OCI-M2 (cell line): ENCODE results near the gene WDR74.
"Not testable (repeated sequence)": the region's sequence is repeated elsewhere in the genome, so short reads cannot be mapped to it uniquely, and the experiment has no call there.

Experiments used
- DNase-seq: peaks from one replicate; lab custom pipeline; 2025; ENCODE audit not compliant: unreplicated experiment; lab: John Stamatoyannopoulos, UW

Gene WDR74

GRCh38 chr11:62839050-62839945 lies at the start of gene WDR74:
Gene WDR74 (minus strand): TSS chr11:62839590. CDS start chr11:62839570, 20 bp downstream.
- peak; percentile 66 for DNase-seq

- DNase-seq, result no peak
These were observed 49.7 kb upstream of the WDR74 start for GRCh38 chr11:62889126-62889483.

GRCh38 chr11:62888406-62888805 lies 49.0 kb upstream of the WDR74 start:
- no peak for DNase-seq

DNA sequence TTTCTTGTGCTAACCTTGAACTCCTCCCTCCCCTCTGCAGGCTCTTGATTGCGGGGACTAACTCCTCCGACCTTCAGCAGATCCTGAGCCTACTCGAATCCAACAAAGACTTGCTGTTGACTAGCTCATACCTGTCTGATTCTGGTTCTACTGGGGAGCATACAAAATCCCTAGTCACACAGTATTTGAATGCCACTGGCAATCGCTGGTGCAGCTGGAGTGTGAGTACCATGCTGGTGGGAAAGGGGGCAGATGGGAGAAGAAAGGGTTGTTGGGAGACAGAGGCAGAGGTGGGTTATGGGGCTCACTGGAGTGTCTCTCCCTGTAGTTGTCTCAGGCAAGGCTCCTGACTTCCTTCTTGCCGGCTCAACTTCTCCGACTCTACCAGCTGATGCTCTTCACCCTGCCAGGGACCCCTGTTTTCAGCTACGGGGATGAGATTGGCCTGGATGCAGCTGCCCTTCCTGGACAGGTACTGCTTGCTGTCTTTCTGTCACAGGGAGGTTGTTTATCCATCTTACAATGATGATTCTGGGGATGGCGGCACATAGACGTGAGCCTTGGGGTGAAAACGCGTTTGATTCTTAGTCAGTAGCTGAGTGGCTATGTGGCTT lies 45.9 kb upstream of the WDR74 start:
- DNase-seq, result no peak

DNA sequence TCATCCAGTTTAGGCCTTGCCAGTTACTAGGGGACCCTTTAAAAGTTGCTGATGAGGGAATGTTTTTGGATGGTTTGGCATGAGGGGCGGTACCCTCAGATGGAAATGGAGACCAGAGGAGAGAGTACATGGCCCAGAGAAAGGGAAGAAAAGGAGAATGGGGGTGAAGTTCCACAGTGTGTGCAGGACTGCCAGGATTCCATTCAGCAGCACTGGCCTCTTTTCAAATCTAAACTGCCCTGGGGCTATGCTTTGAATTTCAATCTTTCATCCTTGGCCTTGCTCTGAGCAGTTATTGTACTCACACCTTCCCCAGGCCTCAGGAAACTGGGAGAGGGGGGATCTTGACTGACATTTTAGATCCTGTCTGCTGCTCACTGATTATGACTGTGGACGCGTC lies 44.3 kb upstream of the WDR74 start:
- DNase-seq, result no peak

DNA sequence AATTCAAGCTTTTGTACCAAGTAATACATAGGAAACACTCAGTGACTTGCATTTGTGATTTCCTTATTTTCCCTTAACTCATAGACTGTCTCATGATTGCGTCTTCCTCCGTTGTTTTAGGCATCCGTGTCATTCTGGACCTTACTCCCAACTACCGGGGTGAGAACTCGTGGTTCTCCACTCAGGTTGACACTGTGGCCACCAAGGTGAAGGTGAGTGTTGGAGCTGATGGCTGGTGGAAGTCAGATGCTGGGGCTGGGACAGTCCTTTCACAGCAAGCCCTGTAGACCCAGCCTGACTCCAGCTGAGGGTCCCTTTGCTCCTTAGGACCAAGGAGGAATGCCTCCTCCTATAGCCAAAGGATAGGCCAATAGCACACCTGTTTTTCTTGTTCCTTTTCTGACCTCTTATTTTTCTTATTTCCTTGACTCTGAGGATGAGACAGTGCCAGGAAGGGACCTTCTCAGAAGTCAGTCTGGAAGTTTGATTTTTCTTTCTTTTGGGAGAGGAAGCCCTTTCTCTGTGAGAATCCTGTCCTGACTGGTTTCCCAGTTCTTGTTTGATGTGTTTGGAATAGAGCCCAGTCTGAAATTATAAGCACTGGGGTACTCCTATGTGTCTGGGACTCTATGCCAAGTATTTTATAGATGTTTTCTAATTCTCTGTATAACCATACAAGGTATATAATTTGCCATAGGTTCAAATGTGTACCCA lies 43.6 kb upstream of the WDR74 start:
- no peak for DNase-seq

- no peak for DNase-seq
These were observed 43.0 kb upstream of the WDR74 start for GRCh38 chr11:62882431-62882749.

- no peak for DNase-seq
These were observed 42.4 kb upstream of the WDR74 start for GRCh38 chr11:62881579-62882430.

- DNase-seq, result peak; percentile 64
These were observed 41.6 kb upstream of the WDR74 start, which contains the start of gene SLC3A2 for GRCh38 chr11:62880803-62881578. Gene SLC3A2 (plus strand): TSS chr11:62880896. CDS start chr11:62881024, 128 bp downstream.

DNA sequence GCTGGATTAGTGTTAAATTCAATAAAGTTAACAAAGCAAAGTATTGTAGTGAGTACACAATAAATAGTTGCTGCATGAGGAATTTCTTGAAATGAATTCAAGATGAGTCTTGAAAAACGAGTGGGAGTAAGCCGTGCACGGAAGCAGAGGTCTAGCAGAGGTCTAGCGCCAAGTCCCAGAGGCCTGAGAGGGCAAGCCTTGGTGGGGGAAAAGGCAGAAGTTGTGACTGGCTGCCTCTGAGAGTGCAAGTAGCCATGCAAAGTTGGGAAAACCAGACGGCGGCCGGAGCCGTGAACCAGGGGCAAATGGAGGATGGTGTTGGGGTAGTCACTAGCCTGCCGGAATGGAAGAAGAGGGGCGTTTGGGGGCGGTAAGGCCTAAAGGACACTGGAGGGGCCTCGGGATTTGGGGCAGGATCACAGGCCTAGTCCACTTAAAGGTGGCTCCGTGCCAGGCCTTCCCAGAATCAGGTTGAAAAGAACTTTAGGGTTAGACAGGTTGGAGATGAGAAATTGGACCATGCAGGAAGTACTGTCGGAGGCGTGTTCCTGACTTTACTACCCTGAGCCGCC lies 40.9 kb upstream of the WDR74 start:
- DNase-seq, result no peak

- no peak for DNase-seq
These were observed 40.0 kb upstream of the WDR74 start for GRCh38 chr11:62879235-62879978.

DNA sequence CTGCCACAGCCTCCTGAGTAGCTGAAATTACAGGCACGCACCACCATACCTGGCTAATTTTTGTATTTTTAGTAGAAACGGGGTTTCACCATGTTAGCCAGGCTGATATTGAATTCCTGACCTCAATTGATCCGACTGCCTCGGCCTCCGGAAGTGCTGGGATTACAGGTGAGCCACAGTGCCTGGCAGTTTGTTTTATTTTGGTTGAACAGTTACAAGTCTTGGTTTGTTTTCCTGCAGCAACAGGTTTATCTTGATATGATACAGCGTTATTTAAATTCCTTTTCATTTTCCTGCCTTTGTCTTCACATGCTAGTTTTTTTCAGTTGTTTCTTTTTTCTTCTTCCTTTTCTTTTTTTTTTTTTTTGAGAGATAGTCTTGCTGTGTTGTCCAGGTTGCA lies 37.3 kb upstream of the WDR74 start:
- no peak for DNase-seq

- no peak for DNase-seq
These were observed 36.5 kb upstream of the WDR74 start for GRCh38 chr11:62875698-62876478.

DNA sequence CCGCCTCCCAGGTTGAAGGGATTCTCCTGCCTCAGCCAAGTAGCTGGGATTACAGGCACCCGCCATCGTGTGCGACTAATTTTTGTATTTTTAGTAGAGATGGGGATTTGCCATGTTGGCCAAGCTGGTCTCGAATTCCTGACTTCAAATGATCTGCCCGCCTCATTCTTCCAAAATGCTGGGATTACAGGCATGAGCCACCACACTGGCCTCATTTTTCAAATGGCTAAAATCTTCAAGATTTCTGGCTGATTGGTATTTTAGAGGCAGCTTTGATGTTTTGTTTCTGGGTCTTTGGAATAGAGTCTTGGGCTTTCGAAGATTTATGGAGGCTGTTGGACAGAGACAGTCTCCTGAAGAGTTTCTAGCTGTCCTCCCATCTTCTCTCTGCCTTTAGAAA lies 35.5 kb upstream of the WDR74 start:
- DNase-seq, result no peak

DNA sequence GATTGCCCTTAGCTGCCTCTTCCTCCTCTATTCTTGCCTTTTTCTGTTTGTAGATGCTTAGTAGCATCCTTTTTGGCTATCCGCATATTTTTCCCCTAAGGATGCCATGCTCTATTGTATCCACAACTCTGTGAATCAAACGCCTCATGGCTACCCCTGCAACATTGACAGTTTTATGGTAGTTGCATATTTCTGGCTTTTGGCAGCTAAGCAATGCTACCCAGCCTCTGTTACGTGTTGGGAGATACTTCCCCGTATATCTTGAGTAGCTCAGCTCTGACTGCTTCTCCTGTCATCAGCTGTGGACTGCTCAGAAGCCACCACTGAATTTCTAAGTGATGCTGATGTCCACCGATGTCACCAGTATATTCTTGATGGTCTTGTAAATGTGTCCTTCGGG lies 26.2 kb upstream of the WDR74 start:
- no peak for DNase-seq

DNA sequence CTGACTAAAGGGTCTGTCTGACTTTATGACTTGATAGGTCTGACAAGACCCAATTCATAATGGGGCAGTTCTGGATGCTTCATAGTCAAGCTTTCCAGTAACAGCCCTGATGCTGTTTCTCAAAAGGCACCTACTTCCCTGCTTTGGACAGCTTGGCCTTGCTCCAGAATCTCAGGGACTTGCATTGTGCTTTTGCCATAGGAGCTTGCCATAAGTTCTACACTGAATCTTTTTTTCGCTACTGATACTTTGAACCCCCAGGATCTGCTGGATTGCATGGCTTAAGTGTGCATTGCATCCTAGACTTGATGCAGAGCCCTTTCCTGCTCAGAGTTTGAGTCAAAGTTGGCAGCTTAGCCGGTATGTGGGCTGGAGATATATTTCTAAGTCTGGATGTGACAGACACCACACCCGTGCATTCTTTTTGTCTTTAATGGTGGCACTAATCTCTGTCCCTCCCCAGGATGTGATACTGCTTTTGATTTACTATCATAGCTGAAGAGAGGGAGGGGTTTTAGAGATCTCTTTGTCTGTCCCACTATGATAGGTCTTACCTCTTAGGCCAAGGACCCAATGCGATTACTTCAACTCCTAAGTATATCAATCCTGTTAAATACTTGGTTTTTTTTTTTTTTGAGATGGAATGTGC lies 24.4 kb upstream of the WDR74 start:
- no peak for DNase-seq

- not testable (repeated sequence) for DNase-seq
These were observed 22.3 kb upstream of the WDR74 start for GRCh38 chr11:62861564-62862192.
